Ovary (tissue), 9 donors: ENCODE data around the gene MTREX. TPM values are rescaled to one million over a fixed set of nuclear protein-coding genes. Genes with fewer than 3 reads are reported as not detected.

Experiments used
- DNase-seq, 5 donors: peaks; one replicate each; pipeline ENCODE4 v3.0.0-alpha.2; 2019 to 2020
- H3K27ac ChIP-seq, 2 donors: fragments of 200-600 bp; one replicate each; pipeline versions ENCODE4 v1.5.1 to v1.8.0; 2019 to 2022
- H3K27me3 ChIP-seq: fragments of 200-600 bp; one replicate; pipeline ENCODE4 v1.8.0; 2022
- H3K36me3 ChIP-seq: fragments of 200-600 bp; sonication (generic); one replicate; pipeline ENCODE4 v1.5.1; 2019
- H3K4me1 ChIP-seq: one replicate; pipeline ENCODE4 v1.8.1; 2013; ENCODE audit warnings: mild to moderate bottlenecking, moderate library complexity; ENCODE audit not compliant: insufficient read depth
- H3K4me3 ChIP-seq: fragments of 200-600 bp; sonication (generic); one replicate; pipeline ENCODE4 v1.5.1; 2017
- H3K9me3 ChIP-seq, 2 donors: fragments of 200-600 bp in 1 of 2; sonication (generic) in 1 of 2; one replicate each; pipeline versions ENCODE4 v1.5.1 to v1.8.1; 2013 to 2019; ENCODE audit warnings: mild to moderate bottlenecking in 1 of 2, moderate library complexity in 1 of 2
- EP300 ChIP-seq: sonication (generic); formaldehyde crosslinking; IDR thresholded peaks from one replicate; pipeline ENCODE4 v1.6.1; 2017; ENCODE audit warnings: antibody characterized with exemption
- POLR2A ChIP-seq: fragments of 450-650 bp; IDR thresholded peaks from one replicate; pipeline ENCODE4 v1.6.1; 2017; ENCODE audit warnings: antibody characterized with exemption, mild to moderate bottlenecking, moderate library complexity
- WGBS, 3 donors: extraction: QIAGEN DNeasy Blood & Tissue Kit in 1 of 3; methylation state at CpG; one replicate each; pipeline versions ENCODE4 v1.1.5 to v1.1.7; 2013 to 2017; 5-methylcytosine and 5-hydroxymethylcytosine counted together
- intact Hi-C, 4 donors: fragments of 100-400 bp; cut with DNase I; formaldehyde crosslinking; loops; one replicate each; pipeline versions ENCODE4 v1.11.0 to v1.15.1; 2022 to 2023
- polyA plus RNA-seq, 2 donors: library from polyadenylated mRNA; stranded (reverse); fragments of 200-250 nt in 1 of 2; fragments of 350-450 nt in 1 of 2; fragmentation: Illumina TruSeq in 1 of 2; extraction: RNeasy Lipid Tissue Mini Kit (QIAGEN cat#74804) in 1 of 2; gene quantifications; one replicate each; pipeline ENCODE4 v1.2.3, GENCODE V29; 2013 to 2014
- total RNA-seq, 7 donors: library from RNA; depleted of rRNA in 2 of 7; stranded (reverse); fragments of >200 nt in 2 of 7; fragmentation: NEBNext Ultra II Directional in 3 of 7; extraction: Animal tissue kit (Norgen Biotek cat#: 25700) in 3 of 7; gene quantifications; one replicate each; pipeline versions ENCODE4 v1.1.0 to v1.2.4, GENCODE V29; 2016 to 2023
- TF ChIP-seq, protein P1 (sequence below), 3 donors: fragments of 450-650 bp in 2 of 3; fragments of 200-600 bp in 1 of 3; IDR thresholded peaks; one replicate each; pipeline versions ENCODE4 v1.5.1 to v1.8.0; 2016 to 2022; ENCODE audit warnings: antibody characterized with exemption in 3 of 3, mild to moderate bottlenecking in 1 of 3
- donor health status: DM: no; HTN: no; CAD: no; lungs with moderate emphysema.
- donor health status: DM: no; HTN: no; CAD: no.
- donor health status: Bipolar disorder and iron deficiency.
- donor health status: DM: yes; HTN: yes; CAD: no.
- donor health status: DM: no; HTN: no; CAD: no.
- donor health status: DM: yes; HTN: yes; CAD: no.

The MTREX gene
- total and polyA plus RNA-seq, 9 donors = 24.3 to 65.3 (median 62.1) TPM

DNA sequence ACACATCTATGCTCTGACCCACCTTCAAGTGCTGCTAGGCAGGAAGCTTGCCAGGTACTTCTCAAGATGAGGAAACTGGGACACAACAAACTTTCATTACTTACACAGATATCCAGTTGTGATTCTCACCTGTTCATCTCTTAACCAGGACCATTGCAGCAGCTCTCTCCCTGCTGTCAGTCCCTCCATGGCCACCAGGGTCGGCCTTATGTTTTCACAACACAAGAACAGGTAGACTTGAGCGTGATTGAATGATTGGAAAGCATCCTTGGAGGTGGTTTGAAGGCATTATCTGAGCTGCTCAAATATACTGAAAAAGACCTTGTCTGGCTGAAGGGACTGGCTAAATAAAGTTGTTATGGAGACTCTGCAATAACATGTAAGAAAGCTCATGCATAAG, 94.4 kb downstream of the MTREX start:
- Histone ChIP-seq H3K9me3 (no peaks in the 10 kb centered on the region), H3K27me3 (no peaks in the 10 kb centered on the region), H3K27ac (no peak overlapping the region), H3K4me3 (no peak overlapping the region), H3K36me3 (no peaks in the 10 kb centered on the region), H3K4me1 (no peaks in the 10 kb centered on the region)
- intact Hi-C loops = no loop called here
- 45 to 69% (median 50%) methylated on average over 2 of the region's 2 CpGs for WGBS, 3 donors
- TF ChIP-seq, protein P1, sequence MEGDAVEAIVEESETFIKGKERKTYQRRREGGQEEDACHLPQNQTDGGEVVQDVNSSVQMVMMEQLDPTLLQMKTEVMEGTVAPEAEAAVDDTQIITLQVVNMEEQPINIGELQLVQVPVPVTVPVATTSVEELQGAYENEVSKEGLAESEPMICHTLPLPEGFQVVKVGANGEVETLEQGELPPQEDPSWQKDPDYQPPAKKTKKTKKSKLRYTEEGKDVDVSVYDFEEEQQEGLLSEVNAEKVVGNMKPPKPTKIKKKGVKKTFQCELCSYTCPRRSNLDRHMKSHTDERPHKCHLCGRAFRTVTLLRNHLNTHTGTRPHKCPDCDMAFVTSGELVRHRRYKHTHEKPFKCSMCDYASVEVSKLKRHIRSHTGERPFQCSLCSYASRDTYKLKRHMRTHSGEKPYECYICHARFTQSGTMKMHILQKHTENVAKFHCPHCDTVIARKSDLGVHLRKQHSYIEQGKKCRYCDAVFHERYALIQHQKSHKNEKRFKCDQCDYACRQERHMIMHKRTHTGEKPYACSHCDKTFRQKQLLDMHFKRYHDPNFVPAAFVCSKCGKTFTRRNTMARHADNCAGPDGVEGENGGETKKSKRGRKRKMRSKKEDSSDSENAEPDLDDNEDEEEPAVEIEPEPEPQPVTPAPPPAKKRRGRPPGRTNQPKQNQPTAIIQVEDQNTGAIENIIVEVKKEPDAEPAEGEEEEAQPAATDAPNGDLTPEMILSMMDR (IDR thresholded peaks at IDR 0.05) = no peak
- no peak for TF ChIP-seq EP300
- no peak for TF ChIP-seq POLR2A
- no peak for DNase-seq

DNA sequence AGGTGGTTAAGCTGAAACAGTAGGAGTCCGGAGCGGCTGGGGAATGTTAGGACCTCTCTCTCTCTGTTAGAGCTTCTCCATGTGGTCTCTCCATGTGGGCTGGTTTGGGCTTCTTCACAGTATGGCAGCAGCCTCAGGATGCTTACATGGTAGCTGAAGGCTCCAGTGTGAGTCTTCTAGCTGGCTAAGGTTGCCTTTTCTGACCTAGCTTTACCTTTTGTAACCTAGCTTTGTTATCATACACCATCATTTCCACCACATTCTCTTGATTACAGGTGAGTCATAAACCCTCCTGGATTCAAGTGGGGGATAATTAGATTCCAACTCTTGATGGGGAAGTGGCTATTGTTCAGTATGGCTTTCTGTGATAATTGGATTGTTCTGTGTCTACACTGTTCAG, 98.5 kb downstream of the MTREX start:
- TF ChIP-seq POLR2A = no peak
- no peaks in the 10 kb centered on the region for H3K36me3 ChIP-seq
- intact Hi-C loops = no loop called here
- H3K27me3 ChIP-seq = no peaks in the 10 kb centered on the region
- H3K27ac ChIP-seq = no peak overlapping the region
- no peak overlapping the region for H3K4me3 ChIP-seq
- WGBS, 3 donors = 85 to 89% (median 88%) methylated on average over 2 of the region's 2 CpGs
- H3K4me1 ChIP-seq = no peaks in the 10 kb centered on the region
- no peak for DNase-seq
- H3K9me3 ChIP-seq = no peaks in the 10 kb centered on the region

DNA sequence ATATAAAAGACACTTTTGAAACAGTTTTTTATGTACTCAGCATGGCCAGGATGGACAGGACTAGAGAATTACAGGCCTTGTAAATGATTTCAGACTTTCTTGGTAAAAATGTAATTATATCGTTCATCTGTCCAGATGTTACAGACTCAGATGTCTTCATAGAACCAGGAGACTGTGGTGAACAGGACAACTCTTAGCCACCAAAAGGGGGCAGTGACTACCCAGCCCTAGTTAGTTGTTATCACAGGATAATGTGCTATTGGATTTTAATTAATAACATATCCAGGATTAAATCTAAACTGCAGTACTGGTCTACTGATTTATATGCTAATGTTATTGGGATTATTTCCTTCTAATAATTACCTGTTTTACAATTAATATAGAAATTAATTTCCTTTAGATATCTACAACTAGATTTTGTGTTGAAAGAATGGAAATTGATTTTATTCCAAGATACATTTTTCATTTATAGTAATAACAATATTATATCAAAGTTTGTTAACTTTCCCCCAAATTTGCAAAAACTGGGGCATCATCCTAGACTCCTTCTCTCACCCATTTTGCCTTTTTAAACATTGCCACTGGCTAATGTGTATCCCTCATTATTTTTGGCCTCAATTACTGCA, 99.4 kb downstream of the MTREX start:
- no peak overlapping the region for H3K27ac ChIP-seq
- no peaks in the 10 kb centered on the region for H3K36me3 ChIP-seq
- H3K9me3 ChIP-seq = no peaks in the 10 kb centered on the region
- WGBS, 3 donors = 29 to 30% (median 29%) methylated on average over 1 of the region's 1 CpG
- no peak for DNase-seq
- TF ChIP-seq EP300 = no peak
- TF ChIP-seq, protein P1 (IDR thresholded peaks at IDR 0.05) = peak in 2 of 3 donors; percentile 25 to 44
- no peaks in the 10 kb centered on the region for H3K4me1 ChIP-seq
- H3K27me3 ChIP-seq = no peaks in the 10 kb centered on the region
- intact Hi-C loops = no loop called here
- no peak overlapping the region for H3K4me3 ChIP-seq

DNA sequence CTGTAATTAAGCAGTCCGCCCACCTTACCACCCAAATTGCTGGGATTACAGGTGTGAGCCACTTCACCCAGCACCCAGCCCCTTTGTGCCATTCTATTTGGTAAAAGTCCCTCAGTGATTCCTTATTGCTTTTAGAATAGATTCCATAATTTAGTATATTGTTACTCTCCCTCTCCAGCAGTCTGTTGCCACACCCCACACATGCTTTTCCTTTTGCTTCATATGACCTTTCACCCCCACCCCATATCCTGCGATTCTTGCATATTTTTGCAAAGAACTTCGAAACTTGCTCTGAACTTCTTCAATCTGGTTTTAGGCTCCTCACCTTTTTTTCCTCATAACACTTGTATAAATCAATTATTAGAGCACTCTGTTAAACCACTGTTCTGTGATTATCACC, 100.2 kb downstream of the MTREX start:
- Histone ChIP-seq H3K9me3 (no peaks in the 10 kb centered on the region), H3K4me1 (no peaks in the 10 kb centered on the region), H3K27me3 (no peaks in the 10 kb centered on the region), H3K27ac (no peak overlapping the region), H3K36me3 (no peaks in the 10 kb centered on the region), H3K4me3 (no peak overlapping the region)
- TF ChIP-seq, protein P1 (IDR thresholded peaks at IDR 0.05) = no peak
- TF ChIP-seq POLR2A = no peak
- TF ChIP-seq EP300 = no peak
- intact Hi-C loops = no loop called here
- WGBS, 3 donors = 73 to 81% (median 81%) methylated on average over 3 of the region's 3 CpGs
- DNase-seq = no peak

DNA sequence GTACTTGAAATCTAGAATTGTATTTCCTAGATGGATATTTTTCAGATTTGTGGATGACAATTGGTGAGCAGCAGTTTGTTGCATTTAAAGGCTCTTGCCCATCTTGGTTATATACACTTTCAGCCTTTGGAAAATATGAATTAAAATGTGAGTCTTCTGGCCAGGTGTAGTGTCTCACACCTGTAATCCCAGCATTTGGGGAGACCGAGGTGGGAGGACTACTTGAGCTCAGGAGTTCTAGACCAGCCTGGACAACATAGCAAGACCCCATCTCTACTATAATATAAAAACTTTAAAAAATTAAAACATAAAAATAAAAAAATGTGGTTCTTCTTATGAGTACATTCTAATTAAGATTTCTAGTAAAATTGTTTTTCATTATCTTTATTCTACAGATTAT, 102.0 kb downstream of the MTREX start:
- WGBS, 3 donors = 94 to 100% (median 97%) methylated on average over 1 of the region's 1 CpG
- TF ChIP-seq POLR2A (no peak), EP300 (no peak)
- TF ChIP-seq, protein P1 (IDR thresholded peaks at IDR 0.05) = no peak
- no peaks in the 10 kb centered on the region for H3K36me3 ChIP-seq
- no peak for DNase-seq
- no peaks in the 10 kb centered on the region for H3K9me3 ChIP-seq
- H3K4me1 ChIP-seq = no peaks in the 10 kb centered on the region
- H3K27ac ChIP-seq = no peak overlapping the region
- H3K4me3 ChIP-seq = no peak overlapping the region
- no peaks in the 10 kb centered on the region for H3K27me3 ChIP-seq
- intact Hi-C loops = loop anchor here in 1 of 4 donors (5.0 kb wide), 1 partner anchor 283 kb away; no protein-coding TSS in a partner anchor
